ENCODE results near the gene SETD9. TPM values are rescaled to one million over a fixed set of nuclear protein-coding genes. Genes with fewer than 3 reads are reported as not detected.

The SETD9 gene
- total and polyA plus RNA-seq, 9 of the 15 experiments (the other 6 are each of a cell fraction or from before 2014, with no cell fraction given) = 10.8 to 32.6 (median 19.8) TPM

DNA sequence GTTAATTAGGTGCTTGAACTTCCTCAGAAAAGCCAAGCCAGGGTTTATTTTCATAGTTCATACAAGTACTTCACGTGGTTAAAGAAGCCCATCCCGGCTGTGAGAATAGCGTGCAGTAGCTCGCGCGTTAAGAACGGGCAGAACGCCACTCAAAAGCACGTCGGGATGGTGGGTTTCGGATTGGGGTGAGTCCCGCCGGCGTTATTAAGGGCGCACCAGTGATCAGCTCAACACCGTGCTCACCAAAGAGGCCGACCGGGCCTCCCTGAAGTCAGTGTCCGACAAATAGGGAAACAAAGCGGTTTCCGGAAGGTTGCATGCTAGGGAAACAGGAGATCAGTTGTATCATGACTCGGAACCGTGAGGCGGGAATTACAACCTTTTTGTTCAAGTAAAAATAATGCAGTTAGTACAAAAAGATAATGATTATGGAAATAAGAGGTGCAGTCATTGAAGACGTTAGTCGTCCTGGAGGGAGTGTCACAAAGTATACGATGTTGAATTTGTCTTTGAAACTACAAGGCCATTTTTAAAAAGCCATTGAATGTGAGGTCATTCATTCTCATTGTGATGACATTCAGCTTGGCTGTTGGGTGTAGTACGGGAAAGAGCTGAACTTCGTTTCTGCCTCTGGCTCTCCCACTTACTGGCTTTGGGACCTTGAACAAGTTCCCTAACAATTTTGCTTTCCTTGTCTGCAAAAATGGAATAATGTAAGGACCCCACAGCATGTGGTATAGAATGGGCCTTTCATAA, 992 bp downstream of the SETD9 start (continued):
- TF ChIP-seq, protein P1, sequence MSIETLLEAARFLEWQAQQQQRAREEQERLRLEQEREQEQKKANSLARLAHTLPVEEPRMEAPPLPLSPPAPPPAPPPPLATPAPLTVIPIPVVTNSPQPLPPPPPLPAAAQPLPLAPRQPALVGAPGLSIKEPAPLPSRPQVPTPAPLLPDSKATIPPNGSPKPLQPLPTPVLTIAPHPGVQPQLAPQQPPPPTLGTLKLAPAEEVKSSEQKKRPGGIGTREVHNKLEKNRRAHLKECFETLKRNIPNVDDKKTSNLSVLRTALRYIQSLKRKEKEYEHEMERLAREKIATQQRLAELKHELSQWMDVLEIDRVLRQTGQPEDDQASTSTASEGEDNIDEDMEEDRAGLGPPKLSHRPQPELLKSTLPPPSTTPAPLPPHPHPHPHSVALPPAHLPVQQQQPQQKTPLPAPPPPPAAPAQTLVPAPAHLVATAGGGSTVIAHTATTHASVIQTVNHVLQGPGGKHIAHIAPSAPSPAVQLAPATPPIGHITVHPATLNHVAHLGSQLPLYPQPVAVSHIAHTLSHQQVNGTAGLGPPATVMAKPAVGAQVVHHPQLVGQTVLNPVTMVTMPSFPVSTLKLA (conservative IDR thresholded peaks at IDR 0.05) = peak; percentile 49 to 64
- TF ChIP-seq NFIC (IDR thresholded peaks at IDR 0.05) (no peak), NFIX (CRISPR knock-in tag; IDR thresholded peaks at IDR 0.05; ENCODE audit: low read depth) (no peak), TRIM24 (IDR thresholded peaks at IDR 0.05) (no peak; a peak in 1 of 4 replicates), ILK (tag; IDR thresholded peaks at IDR 0.05; ENCODE audit: borderline replicate concordance, low read depth) (no peak), POLR3A (IDR thresholded peaks at IDR 0.05; ENCODE audit: borderline replicate concordance, extremely low read depth, insufficient read depth, insufficient read length) (no peak), NFXL1 (CRISPR knock-in tag; IDR thresholded peaks at IDR 0.05) (no peak), TRIM28 (IDR thresholded peaks at IDR 0.05) (no peak), MTF1 (CRISPR knock-in tag; IDR thresholded peaks at IDR 0.05; ENCODE audit: borderline replicate concordance) (no peak), RAD51 (IDR thresholded peaks at IDR 0.05; ENCODE audit: borderline replicate concordance, low read depth) (0 out of 2 replicates have a peak, but pooled peaks have one; percentile 51)
- TF ChIP-seq, protein P2, sequence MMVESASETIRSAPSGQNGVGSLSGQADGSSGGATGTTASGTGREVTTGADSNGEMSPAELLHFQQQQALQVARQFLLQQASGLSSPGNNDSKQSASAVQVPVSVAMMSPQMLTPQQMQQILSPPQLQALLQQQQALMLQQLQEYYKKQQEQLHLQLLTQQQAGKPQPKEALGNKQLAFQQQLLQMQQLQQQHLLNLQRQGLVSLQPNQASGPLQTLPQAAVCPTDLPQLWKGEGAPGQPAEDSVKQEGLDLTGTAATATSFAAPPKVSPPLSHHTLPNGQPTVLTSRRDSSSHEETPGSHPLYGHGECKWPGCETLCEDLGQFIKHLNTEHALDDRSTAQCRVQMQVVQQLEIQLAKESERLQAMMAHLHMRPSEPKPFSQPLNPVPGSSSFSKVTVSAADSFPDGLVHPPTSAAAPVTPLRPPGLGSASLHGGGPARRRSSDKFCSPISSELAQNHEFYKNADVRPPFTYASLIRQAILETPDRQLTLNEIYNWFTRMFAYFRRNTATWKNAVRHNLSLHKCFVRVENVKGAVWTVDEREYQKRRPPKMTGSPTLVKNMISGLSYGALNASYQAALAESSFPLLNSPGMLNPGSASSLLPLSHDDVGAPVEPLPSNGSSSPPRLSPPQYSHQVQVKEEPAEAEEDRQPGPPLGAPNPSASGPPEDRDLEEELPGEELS (CRISPR knock-in tag; IDR thresholded peaks at IDR 0.05; ENCODE audit: borderline replicate concordance) = no peak
- TF ChIP-seq, protein P3, sequence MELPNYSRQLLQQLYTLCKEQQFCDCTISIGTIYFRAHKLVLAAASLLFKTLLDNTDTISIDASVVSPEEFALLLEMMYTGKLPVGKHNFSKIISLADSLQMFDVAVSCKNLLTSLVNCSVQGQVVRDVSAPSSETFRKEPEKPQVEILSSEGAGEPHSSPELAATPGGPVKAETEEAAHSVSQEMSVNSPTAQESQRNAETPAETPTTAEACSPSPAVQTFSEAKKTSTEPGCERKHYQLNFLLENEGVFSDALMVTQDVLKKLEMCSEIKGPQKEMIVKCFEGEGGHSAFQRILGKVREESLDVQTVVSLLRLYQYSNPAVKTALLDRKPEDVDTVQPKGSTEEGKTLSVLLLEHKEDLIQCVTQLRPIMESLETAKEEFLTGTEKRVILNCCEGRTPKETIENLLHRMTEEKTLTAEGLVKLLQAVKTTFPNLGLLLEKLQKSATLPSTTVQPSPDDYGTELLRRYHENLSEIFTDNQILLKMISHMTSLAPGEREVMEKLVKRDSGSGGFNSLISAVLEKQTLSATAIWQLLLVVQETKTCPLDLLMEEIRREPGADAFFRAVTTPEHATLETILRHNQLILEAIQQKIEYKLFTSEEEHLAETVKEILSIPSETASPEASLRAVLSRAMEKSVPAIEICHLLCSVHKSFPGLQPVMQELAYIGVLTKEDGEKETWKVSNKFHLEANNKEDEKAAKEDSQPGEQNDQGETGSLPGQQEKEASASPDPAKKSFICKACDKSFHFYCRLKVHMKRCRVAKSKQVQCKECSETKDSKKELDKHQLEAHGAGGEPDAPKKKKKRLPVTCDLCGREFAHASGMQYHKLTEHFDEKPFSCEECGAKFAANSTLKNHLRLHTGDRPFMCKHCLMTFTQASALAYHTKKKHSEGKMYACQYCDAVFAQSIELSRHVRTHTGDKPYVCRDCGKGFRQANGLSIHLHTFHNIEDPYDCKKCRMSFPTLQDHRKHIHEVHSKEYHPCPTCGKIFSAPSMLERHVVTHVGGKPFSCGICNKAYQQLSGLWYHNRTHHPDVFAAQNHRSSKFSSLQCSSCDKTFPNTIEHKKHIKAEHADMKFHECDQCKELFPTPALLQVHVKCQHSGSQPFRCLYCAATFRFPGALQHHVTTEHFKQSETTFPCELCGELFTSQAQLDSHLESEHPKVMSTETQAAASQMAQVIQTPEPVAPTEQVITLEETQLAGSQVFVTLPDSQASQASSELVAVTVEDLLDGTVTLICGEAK (IDR thresholded peaks at IDR 0.05) = 0 out of 2 replicates have a peak, but pooled peaks have one; percentile 61
- TF ChIP-seq, protein P3 (CRISPR knock-in tag; IDR thresholded peaks at IDR 0.05) = no peak

Data from K562 (cell line).